SW480 (cell line): ENCODE data around the gene DVL1.

ENCODE experiments used
- DNase-seq: peaks from one replicate; pipeline ENCODE4 v3.0.0-alpha.2; 2016; ENCODE audit warnings: low spot score

The DVL1 gene

DNA sequence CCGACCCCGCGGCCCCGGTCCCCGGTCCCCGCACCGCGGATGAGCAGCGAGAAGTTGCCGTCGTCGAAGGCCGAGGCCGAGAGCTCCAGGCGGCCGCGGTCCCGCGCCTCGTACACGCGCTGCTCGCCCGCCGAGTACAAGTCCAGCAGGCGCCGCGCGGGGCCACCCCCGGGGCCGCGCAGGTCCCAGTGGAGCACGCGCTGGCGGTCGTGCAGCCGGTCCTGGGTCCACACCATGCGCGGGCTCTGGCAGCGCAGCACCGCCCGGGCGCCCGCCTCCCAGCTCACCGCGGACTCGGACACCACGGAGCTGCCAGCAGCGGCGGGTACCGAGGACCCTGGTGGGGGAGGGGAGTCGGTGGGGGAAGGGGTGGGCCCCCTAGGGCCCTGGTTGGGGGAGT is 6.2 kb upstream of the DVL1 start:
- DNase-seq: no peak

DNA sequence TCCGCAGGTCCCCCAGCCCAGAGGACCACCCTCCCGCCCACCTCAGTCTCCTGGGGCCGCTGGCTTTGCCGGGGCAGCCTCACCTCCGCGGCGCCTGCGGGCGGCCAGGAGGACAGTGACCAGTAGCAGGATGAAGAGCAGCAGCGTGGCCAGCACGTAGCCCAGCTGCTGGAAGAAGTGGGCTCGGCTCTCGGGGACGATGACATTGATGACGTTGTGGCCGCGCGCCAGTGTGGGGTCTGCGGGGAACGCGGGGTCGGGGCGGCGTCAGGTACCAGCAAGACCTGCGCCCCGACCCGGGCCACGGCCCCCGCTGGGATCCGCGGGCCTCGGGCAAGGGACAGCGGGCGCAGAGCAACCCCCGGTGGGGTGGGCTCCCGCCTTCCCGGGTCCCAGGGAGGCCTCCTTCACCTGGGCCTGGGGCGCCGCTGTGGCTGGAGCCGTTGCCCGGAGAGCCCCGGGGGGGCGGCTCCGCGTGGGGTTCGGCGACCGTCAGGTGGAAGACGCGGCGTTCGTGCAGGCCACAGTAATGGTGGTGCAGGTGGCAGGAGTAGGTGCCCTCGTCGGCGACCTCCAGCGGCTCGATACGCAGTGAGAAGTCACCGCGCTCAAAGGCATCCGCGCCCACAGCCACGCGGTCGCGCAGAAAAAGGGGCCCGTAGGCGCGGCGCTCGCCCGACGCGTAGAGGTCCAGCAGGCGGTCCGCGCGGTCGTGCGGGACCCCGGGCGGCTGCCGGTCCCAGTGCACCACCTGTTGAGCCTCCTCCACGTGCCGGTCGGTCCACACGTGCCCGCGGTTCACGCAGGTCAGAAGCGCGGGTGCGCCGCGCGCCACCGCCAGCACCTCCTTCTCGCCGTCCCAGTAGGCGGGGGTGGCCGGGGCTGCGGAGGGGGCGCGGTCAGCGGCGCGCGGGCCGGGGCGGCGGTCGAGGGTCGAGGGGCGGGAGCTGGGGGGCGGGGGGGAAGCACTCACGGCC is 5.3 kb upstream of the DVL1 start:
- DNase-seq: no peak

DNA sequence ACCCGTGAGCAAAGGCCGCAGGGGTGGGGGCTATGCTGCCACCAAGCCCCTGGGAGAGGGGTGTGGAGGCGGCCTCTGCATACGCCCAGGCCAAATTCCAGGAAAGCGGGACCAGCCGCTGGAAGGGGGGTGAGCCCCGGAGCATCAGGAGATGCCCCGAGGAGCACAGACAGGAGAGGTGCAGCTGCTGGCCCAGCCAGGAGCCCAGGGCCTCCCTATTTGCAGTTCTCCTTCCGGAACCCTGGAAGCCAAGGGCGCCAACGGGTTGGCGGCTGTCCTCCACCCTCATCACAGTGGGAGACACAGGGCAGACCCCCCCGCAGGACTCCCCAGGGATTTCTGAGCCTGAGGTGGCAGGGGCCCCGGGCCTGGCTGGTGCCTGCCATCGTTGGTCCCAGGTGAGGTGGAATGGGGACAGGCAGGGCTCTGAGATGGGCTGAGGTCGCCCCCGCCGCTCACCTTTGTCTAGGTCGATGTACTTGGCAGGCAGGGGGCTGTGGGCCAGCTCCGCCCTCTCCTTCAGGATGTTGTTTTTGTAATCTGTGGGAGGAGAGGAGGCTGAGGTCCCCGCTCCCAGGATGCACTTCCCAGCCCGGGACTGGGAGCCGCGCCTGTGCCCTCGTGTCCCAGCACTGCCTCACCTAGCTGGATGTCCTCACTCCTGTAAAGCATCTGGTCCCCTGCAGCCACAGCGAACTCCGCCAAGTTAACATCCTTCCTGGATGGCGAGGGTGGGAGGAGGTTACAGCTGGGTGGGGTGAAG is 4.4 kb upstream of the DVL1 start:
- DNase-seq: no peak

DNA sequence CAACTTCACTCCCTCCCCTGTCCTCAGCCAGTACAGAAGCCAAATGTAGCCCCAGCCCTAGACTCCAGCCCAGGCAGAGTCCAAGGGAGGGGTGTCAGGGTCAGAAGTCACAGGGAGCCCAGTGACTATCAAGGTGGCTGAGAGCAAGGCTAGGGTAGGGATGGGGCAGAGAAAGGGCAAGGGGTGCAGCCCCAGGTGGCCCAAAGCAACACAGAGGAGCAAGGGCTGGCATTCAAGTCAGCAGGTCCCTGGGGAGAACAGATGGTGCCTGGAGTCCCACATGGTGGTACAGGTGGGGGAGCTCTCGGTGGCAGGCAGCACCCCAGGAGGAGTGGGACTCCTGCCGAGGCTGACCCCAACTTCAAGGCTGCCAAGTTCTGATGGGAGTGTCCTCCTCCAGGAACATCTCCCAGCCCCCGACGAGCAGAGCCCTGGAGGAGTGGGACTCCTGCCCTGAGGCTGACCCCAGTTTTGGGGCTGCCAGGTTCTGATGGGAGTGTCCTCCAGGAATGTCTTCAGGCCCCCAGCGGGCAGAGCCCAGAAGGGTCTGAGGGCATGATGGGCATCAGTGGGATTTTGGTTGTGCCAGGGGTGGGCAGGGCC is 3.7 kb upstream of the DVL1 start:
- DNase-seq: no peak

DNA sequence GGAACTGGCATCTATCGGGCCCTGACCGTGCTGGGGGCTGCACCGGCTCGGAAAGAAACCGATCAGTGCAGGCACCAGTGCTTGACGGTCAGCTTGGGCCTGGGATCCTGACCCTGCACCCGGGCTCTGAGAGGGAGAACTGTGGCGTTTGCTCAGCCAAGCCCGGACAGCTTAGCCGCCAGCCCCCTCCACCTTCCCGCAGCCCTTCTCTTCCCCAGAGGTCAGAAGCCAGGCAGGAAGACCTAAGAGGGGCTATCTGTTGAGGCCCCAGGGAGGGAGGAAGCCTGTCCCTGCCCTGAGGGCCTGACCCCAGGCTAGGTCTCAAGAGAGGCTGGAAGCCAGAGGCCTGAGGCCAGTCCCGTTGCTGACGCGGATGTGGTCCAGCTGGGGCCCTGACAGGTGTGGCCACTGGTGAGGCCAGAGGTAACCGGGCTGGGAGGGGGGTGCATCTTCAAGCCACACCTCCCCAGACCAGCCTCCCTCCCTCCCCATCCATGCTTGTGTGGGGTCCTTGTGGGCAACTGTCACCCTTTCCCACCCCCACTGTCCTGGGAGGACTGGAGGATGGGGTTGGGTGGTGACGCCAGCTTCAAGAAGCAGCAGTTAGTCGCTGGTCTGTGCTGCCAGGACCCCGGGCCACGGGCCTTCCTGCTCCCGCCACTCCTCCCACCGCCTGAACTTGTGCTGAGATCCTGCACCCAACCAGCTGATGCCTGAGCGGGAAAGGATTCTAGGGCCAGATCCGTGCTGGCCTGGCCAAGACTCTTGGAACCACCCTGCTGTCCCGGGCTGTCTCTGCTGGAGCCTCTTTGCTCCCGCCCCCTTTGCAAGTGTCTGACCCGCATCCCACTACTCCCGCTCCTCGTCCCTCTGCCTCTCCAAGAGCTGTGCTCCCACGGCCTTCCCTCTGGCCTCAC is 2.6 kb upstream of the DVL1 start:
- no peak for DNase-seq

DNA sequence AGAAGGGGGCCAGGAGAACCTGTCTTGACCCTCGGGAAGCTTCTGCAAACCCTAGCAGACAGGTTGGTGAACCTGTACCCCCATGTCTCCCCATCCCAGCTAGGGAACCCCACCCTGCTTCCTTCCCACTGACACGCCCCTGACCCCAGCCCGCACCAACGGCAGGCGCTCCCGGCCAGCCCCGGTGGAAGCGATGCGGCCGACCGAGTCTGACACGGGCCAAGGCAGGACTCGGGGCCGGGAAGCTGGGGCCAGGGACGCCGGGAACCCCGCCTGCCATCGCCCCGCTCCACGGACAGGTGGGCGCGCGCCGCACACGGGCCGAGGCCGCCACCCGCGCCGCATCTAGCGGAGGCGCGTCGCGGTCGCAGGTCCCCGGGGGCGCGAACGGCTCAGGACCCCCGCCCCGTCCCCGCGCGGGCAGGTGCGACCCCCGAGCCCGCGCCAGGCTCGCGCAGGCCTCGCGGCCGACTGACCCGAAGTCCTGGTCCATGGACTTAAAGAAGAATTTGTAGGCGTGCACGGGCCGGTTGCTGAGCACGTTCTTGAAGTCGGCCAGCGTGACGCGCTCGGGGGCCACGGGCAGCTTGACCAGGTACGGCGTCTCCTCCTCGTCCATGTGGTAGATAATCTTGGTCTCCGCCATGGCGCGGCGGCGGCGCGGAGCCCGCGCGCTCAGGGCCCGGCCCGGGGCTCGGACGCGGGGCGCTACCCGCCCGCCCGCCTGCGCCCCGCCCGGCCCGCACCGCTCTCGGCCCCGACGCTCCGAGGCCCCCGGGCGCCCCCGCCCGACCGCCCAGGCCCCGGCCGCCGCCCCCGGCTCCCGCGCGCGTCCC is 580 bp downstream of the DVL1 start:
- no peak for DNase-seq

DNA sequence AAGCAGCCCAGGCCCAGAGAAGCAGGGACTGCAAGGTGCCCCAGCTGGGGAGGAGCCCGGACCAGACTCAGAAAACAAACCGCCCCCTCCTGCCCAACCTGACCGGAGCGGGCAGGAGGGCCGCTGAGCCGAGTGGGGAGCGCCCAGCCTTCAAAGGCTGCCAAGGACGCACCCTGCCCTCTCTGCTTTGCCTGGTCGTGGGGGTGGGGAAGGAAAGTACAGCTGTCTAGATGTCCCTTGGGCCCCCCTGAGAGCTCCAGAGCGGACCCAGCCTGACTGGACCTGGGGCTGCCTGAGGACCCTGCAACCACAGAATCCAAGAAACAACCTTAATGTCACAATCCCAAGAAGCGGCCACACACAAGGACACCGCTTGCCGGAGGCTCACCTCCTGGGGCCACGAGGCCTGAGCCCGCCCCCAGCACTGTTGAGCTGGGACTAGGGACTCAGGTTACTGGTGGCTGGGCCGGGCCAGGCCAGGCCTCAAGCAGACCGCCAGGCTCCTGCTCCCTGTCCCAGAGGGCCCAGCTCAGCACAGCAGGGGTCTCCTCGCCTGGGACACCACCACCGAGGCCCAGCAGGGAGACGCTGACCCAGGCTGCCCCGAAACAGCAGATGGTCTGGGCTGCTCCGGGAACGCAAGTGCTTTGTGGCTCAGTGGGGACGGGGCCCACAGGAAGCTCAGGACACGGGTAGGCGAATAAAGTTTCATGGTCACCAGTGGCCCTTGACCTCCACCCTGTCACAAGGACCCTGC is 1.4 kb downstream of the DVL1 start:
- DNase-seq: peak; percentile 66

DNA sequence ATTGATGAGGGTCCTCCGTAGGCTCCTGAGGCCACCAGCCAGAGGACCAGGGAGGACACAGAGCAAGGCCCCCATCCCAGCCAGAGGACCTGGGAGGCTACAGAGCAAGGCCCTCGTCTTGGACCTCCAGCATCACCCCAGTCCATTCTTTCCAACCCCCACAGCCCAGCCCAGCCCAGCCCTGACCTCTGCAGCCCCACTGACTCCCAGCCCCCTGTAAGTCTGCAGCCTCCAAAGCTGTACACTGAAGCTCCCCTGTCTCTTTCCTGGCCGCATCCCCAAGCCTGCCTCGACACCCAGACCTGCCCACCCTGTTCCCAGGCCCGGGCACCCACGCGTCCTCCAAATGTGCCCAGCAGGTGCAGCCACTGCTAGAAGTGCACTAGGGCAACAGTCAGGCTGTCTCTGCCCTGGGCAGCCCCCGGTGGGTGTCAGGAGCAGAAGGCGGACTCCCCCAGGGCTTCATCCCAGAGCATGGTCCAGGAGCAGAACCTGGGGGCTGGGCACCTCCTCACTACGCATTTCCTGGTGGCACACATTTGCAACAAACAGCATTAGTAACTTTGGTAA is 2.1 kb downstream of the DVL1 start:
- no peak for DNase-seq

DNA sequence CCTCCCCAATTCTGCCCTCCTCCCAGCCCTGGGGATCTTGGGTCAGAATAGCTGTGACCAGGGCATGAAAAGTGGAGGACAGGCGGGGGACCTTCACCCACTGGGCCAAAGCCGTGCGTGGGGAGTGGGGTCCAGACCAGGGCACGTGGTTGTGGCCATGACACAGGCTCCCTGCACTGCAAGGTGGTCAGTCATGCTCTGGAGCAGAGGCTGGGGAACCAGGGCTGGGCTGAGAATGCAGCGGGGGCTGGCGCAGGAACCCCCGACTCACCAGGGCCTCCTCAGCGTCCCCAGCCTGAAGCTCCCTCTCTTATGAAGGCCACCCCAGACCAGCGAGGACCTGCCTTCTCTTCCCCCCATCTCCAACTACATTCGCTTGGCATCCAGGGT is 2.7 kb downstream of the DVL1 start:
- DNase-seq: no peak

DNA sequence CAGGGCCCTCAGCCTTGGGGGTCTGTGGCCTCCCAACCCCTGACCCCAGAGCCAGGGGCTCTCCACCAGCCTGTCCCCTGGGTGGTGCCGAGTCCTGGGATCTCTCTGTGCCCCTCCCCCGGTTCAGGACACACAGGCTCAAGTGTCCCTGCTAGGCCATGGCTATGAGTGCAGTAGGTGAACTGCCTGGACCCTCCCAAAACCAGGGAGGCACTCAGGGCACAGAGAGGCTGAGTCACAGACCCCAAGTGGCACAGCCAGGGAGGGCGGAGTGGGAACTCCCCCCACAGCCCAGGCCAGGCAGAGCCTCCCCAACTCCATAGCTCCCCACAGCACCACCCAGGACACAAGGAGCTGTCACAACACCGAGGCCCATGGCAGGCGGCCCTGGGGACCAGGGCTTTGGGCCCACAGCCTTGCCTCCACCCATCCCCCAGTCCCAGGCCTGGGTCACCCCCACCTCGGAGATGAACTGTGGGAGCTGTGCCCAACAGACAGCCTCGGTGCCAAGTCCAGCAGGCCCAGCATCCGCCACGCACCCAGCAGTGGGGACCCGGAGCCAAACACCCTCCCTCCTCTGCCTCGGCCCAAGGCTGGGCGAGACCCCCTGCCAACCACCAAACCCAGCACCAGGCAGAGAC is 3.2 kb downstream of the DVL1 start:
- no peak for DNase-seq

DNA sequence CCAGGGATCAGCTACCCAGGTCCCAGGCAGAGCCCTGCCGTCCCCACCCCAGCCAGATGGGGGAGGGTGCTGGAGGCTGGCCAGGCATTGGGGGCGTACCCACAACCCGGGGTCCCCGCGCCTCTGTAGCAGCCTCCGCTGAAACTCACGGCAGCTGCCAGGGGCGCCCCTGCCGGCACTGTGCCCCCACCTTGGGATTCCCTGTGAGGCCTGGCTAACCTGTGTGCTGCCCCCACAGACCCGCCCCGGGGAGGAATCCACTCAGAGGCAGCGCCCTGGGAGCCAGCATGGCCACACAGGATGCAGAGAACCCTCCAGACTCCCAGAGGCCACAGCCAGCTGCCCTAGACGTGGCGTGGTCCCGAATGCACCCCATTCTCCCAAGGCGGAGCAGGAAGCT is 3.8 kb downstream of the DVL1 start:
- no peak for DNase-seq

DNA sequence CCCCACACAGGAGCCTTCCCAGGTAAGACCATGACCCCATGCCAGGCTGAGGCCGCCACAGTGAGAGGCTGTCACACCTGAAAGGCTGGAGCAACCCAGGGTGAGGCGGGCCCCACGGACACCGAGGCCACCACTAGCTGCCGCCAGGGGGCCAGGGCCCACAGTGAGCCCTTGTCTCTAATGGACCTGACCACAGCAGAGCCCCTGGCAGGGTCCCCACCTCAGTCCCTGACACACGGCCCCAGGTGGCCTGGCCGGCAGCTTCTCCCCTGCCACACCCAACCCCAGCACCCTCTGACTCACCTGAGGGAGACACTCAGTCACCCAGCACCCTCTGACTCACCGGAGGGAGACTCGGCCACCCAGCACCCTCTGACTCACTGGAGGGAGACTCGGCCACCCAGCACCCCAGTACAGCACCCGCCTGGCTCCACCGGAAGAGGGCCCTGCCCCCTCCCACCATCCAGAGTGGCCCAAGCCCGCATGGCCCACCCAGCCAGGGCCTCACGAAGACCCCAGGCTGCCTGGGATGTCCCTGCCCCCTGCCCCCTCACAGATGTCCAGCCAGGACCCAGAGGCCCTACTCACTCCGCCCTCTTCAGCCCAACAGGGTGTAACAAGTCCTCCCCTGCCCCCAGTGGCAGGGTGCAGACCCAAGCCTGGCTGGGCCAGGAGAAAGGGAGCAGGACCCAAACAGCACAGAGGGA is 4.4 kb downstream of the DVL1 start:
- peak; percentile 86 for DNase-seq

DNA sequence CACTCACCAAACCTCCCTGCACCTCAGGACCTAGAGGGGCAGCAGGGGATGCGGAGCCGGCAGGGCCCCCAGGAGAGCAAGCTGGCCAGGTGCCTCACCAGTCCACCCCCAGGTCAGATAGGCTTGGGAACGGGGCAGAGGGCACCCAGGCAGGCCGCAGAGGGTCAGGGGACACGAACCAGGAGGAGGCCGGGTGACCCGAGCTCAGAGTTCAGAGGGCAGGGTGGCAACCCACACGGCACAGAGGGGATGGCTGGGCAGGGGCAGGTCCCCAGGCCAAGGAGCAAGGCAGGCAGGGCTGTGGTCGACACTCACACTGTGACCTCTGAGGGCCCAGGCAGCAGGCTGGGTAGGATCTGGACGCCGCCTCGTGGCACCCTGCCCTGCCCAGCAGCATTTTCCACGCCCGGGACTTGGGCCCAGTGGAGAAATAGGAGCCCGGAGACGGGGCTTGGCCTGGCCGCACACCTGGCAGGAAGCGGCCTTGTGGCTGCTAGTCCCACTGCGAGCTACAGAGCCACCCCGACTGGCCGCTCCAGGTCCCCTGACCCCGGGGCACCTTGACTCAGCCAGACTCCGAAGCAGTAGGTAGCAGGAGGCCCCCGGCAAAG is 5.3 kb downstream of the DVL1 start:
- DNase-seq: no peak

DNA sequence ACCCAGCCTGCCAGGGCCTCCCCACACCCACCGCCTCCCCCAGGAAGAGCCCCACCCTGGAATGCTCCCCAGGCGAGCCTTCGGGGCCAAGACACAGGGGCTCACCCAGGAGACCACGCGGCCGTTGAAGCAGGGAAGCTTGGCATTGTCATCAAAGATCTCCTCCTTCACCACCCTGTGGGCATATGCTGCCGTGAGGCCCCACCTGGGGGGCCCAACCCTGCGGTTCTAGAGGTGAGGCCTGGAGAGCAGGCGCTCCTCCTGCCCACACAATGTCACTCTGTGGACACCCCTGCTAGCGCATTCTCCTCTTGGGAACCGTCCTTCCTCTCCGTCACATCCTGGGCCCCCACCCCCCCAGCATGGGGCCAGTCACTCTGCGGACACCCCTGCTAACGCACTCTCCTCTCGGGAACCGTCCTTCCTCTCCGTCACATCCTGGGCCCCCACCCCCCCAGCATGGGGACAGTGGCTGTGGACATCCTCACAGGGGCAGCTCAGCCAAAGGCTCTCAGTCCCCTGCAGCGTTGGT is 6.6 kb downstream of the DVL1 start:
- DNase-seq: no peak

DNA sequence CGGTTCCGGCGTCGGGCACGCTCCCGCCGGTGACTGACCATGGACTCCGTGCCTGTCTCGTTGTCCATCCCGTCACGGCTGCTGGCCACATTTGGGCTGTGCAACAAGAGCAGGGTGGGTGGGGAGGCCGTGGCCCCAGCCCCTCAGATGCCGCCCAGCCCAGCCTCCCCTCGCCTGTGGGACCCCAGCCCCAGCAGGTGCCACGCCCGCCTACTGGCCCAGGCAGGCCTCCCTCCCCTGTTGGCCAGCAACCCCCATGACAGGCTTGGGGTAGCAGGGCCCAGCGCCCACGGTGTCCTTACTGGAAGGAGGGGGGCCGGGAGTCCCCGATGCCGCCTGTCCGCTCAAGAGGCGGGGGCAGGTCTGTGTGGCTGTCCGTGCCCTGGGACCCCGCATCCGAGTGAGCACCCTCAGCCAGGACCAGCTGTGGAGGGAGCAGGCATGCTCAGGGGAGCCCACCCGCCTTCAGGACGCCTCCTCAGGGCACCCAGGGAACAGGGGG is 7.1 kb downstream of the DVL1 start:
- no peak for DNase-seq

DNA sequence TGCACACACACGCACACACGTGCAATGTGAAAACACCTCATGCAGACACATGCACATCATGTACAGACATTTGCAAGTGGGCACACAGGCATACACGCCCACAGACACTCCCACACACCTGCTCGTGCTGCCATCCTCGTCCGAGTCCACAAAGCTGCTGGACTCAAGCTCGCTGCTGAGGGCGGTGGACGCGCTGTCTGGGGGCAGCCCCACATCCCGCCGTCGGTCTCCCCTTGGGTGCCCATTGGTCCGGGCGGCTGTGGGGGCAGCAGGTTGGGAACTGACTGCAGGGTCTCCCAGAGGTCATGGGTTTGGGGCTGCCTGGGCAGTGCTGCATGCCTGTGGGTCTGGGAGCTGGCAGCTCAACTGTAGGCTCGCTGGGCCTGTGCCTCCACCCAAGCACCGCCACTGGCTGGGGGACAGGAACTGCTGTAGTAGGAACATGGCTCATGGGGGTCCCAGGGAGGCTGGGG is 7.6 kb downstream of the DVL1 start:
- DNase-seq: no peak

DNA sequence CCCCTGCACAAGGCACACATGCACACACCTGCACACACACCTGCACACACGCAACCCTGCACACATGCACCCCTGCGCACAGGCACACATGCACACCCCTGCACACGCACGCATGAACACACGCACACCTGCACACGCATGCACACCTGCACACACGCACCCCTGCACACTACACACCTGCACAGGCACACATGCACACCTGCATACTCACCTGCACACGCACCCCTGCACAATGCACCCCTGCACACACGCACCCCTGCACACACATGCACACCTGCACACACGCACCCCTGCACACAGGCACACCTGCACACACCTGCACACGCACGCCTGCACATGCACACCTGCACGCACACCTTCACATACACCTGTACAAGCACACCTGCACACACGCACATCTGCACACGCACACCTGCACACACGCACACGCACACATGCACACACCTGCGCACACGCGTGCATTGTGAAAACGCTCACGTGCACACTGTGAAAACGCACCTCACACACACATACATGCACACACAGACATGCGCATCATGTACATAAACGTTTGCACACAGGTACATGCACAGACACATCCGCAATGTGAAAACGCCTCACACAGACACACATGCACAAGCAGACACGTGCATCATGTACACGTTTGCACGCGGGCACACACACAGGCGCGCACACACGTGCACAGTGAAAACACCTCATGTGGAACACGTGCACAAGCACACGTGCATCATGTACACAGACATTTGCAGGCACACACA is 8.2 kb downstream of the DVL1 start:
- DNase-seq: no peak
